HG03025 (cell line): ENCODE data around the gene HES5.

Source experiments
- ATAC-seq: cut with Tn5 transposase; IDR thresholded peaks from one replicate; pipeline ENCODE4 v1.9.1; 2021; ENCODE audit warnings: mild to moderate bottlenecking, moderate library complexity; ENCODE audit not compliant: unreplicated experiment, low FRiP score

The HES5 gene

DNA sequence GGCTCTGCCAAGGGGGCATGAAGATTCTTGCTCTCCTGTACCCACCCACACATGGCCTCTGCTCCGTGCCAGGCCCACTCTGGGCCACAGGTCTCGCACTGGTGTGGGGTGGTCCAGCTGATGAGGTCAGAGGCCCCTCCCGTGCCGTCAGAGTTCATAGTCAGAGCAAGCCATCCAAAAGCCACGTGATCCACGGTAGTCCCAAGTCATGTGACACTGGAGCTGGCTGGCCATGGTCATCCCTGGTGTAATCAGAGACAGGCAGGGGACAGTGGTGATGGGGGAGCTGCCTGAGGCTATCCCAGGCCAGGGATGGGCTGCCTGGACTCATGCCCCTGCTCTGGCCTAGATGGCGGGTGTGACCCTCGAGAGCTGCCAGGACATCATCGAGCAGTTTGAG lies 43.5 kb downstream of the HES5 start:
- ATAC-seq: no peak

- no peak for ATAC-seq
These were observed 44.0 kb downstream of the HES5 start for GRCh38 chr1:2486041-2486440.

GRCh38 chr1:2483970-2484369 lies 46.1 kb downstream of the HES5 start:
- no peak for ATAC-seq

DNA sequence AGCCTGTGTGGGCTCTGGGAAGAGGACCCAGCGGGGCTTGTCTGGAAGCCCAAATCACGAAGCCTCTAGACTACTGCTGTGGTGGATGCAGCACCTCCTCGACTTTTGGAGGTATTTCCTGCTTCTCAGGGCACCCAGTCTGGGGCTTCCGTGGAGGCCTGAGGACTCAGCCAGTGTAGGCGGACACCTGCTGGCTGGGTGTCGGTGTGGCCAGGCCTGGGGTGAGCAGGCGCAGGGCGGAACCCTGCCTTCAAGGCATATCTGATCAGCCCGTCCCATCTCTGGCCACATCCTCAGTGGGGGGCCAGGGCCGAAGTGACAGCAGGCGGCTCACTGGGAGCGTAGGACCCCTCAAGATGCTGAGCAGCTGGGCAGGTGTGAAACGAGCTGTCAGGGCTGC lies 47.0 kb downstream of the HES5 start:
- ATAC-seq: no peak

- no peak for ATAC-seq
These were observed 47.5 kb downstream of the HES5 start for GRCh38 chr1:2482588-2482987.

- no peak for ATAC-seq
These were observed 48.2 kb downstream of the HES5 start for GRCh38 chr1:2481885-2482284.

DNA sequence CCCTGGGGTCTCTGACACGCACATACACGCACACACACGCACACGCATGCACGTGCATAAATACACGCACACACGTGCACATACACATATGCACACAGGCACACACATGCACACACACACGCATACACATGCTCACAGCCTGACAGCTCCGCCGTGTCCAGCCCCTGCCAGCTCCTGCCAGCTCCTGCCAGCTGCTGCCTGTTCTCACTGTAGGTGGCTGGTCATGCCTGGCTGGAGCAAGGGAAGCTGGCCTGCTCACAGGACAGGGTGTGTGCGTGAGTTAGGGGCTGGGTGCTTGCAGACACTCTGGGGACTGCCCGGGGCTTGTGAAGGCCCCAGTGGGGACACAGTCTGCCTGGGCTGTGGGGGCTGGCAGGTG lies 49.1 kb downstream of the HES5 start:
- ATAC-seq: no peak

GRCh38 chr1:2480236-2480985 lies 49.7 kb downstream of the HES5 start:
- ATAC-seq: no peak

DNA sequence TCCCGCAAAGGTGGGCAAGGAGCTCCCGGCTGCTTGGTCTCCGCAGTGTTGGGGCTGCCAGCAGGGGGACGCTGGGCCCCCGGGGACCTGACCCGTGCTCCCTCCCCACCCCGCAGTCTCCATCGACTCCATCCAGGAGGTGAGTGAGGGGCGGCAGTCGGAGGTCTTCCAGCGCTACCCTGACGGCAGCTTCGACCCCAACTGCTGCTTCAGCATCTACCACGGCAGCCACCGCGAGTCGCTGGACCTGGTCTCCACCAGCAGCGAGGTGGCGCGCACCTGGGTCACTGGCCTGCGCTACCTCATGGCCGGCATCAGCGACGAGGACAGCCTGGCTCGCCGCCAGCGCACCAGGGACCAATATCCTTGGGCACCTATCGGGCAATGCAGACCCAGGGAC lies 50.4 kb downstream of the HES5 start:
- no peak for ATAC-seq

DNA sequence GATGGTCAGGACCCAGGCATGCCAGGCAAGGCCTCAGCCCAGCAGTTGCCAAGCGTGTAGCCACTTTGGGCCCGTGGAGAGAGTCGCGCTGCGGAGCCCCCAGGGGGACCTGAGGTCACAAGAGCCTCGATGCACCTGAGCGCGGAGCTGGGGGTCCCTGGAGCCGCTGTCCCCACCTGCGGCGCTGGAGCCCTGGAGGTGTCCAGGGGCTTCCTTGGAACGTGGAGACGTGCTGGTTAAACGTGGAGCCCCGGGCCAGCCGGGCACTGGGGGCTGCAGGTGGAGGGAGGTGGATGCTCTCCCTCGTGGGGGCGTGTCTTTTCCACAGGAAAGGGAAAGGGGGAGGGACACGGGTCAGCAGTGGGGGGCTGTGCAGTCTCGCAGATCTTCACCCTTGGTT lies 50.9 kb downstream of the HES5 start:
- no peak for ATAC-seq
